Measurements from ENCODE around the gene CINP.

DNA sequence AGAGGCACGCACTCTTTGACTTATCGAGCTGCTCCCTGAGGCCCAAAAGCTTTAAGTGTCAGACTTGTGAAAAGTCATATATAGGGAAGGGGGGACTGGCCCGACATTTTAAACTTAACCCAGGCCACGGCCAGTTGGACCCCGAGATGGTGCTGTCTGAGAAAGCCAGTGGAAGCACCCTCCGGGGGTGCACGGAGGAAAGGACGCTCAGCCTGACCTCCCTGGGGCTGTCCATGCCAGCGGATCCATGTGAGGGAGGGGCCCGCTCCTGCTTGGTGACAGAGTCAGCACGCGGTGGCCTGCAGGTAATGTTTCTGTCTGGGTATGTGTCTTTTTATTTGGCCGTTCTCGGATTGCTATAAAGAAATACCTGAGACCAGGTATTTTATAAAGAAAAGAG lies 36.1 kb downstream of the CINP start:
- TF ChIP-seq, protein P1, sequence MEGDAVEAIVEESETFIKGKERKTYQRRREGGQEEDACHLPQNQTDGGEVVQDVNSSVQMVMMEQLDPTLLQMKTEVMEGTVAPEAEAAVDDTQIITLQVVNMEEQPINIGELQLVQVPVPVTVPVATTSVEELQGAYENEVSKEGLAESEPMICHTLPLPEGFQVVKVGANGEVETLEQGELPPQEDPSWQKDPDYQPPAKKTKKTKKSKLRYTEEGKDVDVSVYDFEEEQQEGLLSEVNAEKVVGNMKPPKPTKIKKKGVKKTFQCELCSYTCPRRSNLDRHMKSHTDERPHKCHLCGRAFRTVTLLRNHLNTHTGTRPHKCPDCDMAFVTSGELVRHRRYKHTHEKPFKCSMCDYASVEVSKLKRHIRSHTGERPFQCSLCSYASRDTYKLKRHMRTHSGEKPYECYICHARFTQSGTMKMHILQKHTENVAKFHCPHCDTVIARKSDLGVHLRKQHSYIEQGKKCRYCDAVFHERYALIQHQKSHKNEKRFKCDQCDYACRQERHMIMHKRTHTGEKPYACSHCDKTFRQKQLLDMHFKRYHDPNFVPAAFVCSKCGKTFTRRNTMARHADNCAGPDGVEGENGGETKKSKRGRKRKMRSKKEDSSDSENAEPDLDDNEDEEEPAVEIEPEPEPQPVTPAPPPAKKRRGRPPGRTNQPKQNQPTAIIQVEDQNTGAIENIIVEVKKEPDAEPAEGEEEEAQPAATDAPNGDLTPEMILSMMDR (conservative IDR thresholded peaks at IDR 0.05 in 1 of 2, IDR thresholded peaks at IDR 0.05 in 1 of 2; ENCODE audit: extremely low read depth in 1 of 2, insufficient read depth in 1 of 2, low read depth in 1 of 2, low read length in 2 of 2): no peak
- TF ChIP-seq EZH2 (IDR thresholded peaks at IDR 0.05; ENCODE audit: borderline replicate concordance, low read length): no peak
